Measurements from ENCODE around the gene KCNS1. TPM values are rescaled to one million over a fixed set of nuclear protein-coding genes. Genes with fewer than 3 reads are reported as not detected.

KCNS1 gene
- total and polyA plus RNA-seq, 2 donors (not counting 1 experiment from before 2014, with no cell fraction given) = 0.33 to 0.50 TPM

GRCh38 chr20:45051204-45052060 lies 49.5 kb downstream of the KCNS1 start:
- DNase-seq (ENCODE audit: low read depth in 2 of 2) = no peak
- Histone ChIP-seq H3K4me3 (replicated peaks in 1 of 4; ENCODE audit: control extremely low read depth in 1 of 4, insufficient read depth in 1 of 4, low read depth in 3 of 4, low read length in 4 of 4) (no peak overlapping the region), H3K27me3 (ENCODE audit: control insufficient read depth, insufficient read depth, low read length) (no peaks in the 10 kb centered on the region), H3K27ac (ENCODE audit: insufficient read depth, low read length) (no peak overlapping the region), H3K9me3 (ENCODE audit: control insufficient read depth, insufficient read depth, low read depth, low read length) (no peaks in the 10 kb centered on the region), H2AFZ (ENCODE audit: low read length) (no peak overlapping the region), H3K4me1 (ENCODE audit: control insufficient read depth, extremely low read depth, insufficient read depth, low read length) (peaks cover 5% of the 10 kb centered on the region), H3K79me2 (ENCODE audit: control insufficient read depth, insufficient read depth, low read length) (no peaks in the 10 kb centered on the region), H3K4me2 (ENCODE audit: extremely low read depth, insufficient read depth, low read length) (no peak overlapping the region), H3K36me3 (ENCODE audit: control insufficient read depth, insufficient read depth, low read length) (no peaks in the 10 kb centered on the region), H4K20me1 (ENCODE audit: control insufficient read depth, extremely low read depth, insufficient read depth, low read length) (no peaks in the 10 kb centered on the region), H3K9ac (ENCODE audit: insufficient read depth, low read length) (no peak overlapping the region)
- no peak for TF ChIP-seq EZH2 (IDR thresholded peaks at IDR 0.05; ENCODE audit: low read length, missing control alignments)

GRCh38 chr20:45049904-45050471 lies 50.9 kb downstream of the KCNS1 start:
- Histone ChIP-seq H3K9me3 (ENCODE audit: control insufficient read depth, insufficient read depth, low read depth, low read length) (no peaks in the 10 kb centered on the region), H2AFZ (ENCODE audit: low read length) (no peak overlapping the region), H3K4me2 (ENCODE audit: extremely low read depth, insufficient read depth, low read length) (no peak overlapping the region), H3K36me3 (ENCODE audit: control insufficient read depth, insufficient read depth, low read length) (no peaks in the 10 kb centered on the region), H3K79me2 (ENCODE audit: control insufficient read depth, insufficient read depth, low read length) (no peaks in the 10 kb centered on the region), H3K27me3 (ENCODE audit: control insufficient read depth, insufficient read depth, low read length) (no peaks in the 10 kb centered on the region), H3K4me3 (replicated peaks in 1 of 4; ENCODE audit: control extremely low read depth in 1 of 4, insufficient read depth in 1 of 4, low read depth in 3 of 4, low read length in 4 of 4) (no peak overlapping the region), H4K20me1 (ENCODE audit: control insufficient read depth, extremely low read depth, insufficient read depth, low read length) (no peaks in the 10 kb centered on the region), H3K27ac (ENCODE audit: insufficient read depth, low read length) (no peak overlapping the region), H3K4me1 (ENCODE audit: control insufficient read depth, extremely low read depth, insufficient read depth, low read length) (peaks cover 5% of the 10 kb centered on the region), H3K9ac (ENCODE audit: insufficient read depth, low read length) (no peak overlapping the region)
- no peak for TF ChIP-seq CTCF (conservative IDR thresholded peaks at IDR 0.05 in 1 of 2, IDR thresholded peaks at IDR 0.05 in 1 of 2; ENCODE audit: low read depth in 1 of 2, low read length in 2 of 2)
- no peak for TF ChIP-seq EZH2 (IDR thresholded peaks at IDR 0.05; ENCODE audit: low read length, missing control alignments)
- no peak for DNase-seq (ENCODE audit: low read depth in 2 of 2)

GRCh38 chr20:45049438-45049837 lies 51.5 kb downstream of the KCNS1 start:
- no peak overlapping the region for H3K4me3 ChIP-seq (replicated peaks in 1 of 4; ENCODE audit: control extremely low read depth in 1 of 4, insufficient read depth in 1 of 4, low read depth in 3 of 4, low read length in 4 of 4)
- no peaks in the 10 kb centered on the region for H3K79me2 ChIP-seq (ENCODE audit: control insufficient read depth, insufficient read depth, low read length)
- H3K4me1 ChIP-seq (ENCODE audit: control insufficient read depth, extremely low read depth, insufficient read depth, low read length) = peaks cover 5% of the 10 kb centered on the region
- no peaks in the 10 kb centered on the region for H3K36me3 ChIP-seq (ENCODE audit: control insufficient read depth, insufficient read depth, low read length)
- H3K27me3 ChIP-seq (ENCODE audit: control insufficient read depth, insufficient read depth, low read length) = no peaks in the 10 kb centered on the region
- DNase-seq (ENCODE audit: low read depth in 2 of 2) = no peak
- H2AFZ ChIP-seq (ENCODE audit: low read length) = no peak overlapping the region
- H3K4me2 ChIP-seq (ENCODE audit: extremely low read depth, insufficient read depth, low read length) = no peak overlapping the region
- H4K20me1 ChIP-seq (ENCODE audit: control insufficient read depth, extremely low read depth, insufficient read depth, low read length) = no peaks in the 10 kb centered on the region
- H3K27ac ChIP-seq (ENCODE audit: insufficient read depth, low read length) = no peak overlapping the region
- TF ChIP-seq CTCF (conservative IDR thresholded peaks at IDR 0.05 in 1 of 2, IDR thresholded peaks at IDR 0.05 in 1 of 2; ENCODE audit: low read depth in 1 of 2, low read length in 2 of 2) (no peak), EZH2 (IDR thresholded peaks at IDR 0.05; ENCODE audit: low read length, missing control alignments) (no peak)
- no peak overlapping the region for H3K9ac ChIP-seq (ENCODE audit: insufficient read depth, low read length)
- H3K9me3 ChIP-seq (ENCODE audit: control insufficient read depth, insufficient read depth, low read depth, low read length) = no peaks in the 10 kb centered on the region

Data from fibroblast of lung (primary cell).